Left lung (tissue), 10 donors: ENCODE results near the gene SERPINA9. TPM values are rescaled to one million over a fixed set of nuclear protein-coding genes. Genes with fewer than 3 reads are reported as not detected.
"Not testable (repeated sequence)": the region's sequence is repeated elsewhere in the genome, so short reads cannot be mapped to it uniquely, and the experiment has no call there.

ENCODE experiments used
- ATAC-seq: fragments of 200-7000 bp; cut with Tn5 transposase; one replicate; pipeline ENCODE4 v1.9.1; 2020; ENCODE audit warnings: moderate library complexity
- DNase-seq, 4 donors: peaks; one replicate each; pipeline ENCODE4 v3.0.0-alpha.2; 2013 to 2020
- H3K27ac ChIP-seq, 2 donors: fragments of 200-600 bp; sonication (generic) in 1 of 2; one replicate each; pipeline versions ENCODE4 v1.5.0 to v1.8.0; 2020 to 2021
- H3K27me3 ChIP-seq, 2 donors: fragments of 200-600 bp; sonication (generic) in 1 of 2; one replicate each; pipeline versions ENCODE4 v1.5.0 to v1.8.0; 2020 to 2021
- H3K36me3 ChIP-seq, 2 donors: fragments of 200-600 bp; sonication (generic) in 1 of 2; one replicate each; pipeline versions ENCODE4 v1.5.0 to v1.8.0; 2020 to 2021
- H3K4me1 ChIP-seq, 2 donors: fragments of 200-600 bp; one replicate each; pipeline ENCODE4 v1.8.0; 2021
- H3K4me3 ChIP-seq, 2 donors: fragments of 200-600 bp; sonication (generic) in 1 of 2; one replicate each; pipeline versions ENCODE4 v1.5.0 to v1.8.0; 2020 to 2021; ENCODE audit warnings: mild to moderate bottlenecking in 1 of 2
- H3K9me3 ChIP-seq, 2 donors: fragments of 200-600 bp; sonication (generic) in 1 of 2; one replicate each; pipeline versions ENCODE4 v1.5.0 to v1.8.0; 2020 to 2021
- intact Hi-C, 2 donors: fragments of 100-400 bp; cut with DNase I; formaldehyde crosslinking; loops; one replicate each; pipeline versions ENCODE4 v1.11.2 to v1.14.2; 2022
- polyA plus RNA-seq, 6 donors: library from polyadenylated mRNA; unstranded; fragments of 120-200 nt; gene quantifications; one replicate each; pipeline ENCODE4 v1.2.1, GENCODE V29; 2013; ENCODE audit not compliant: insufficient read length in 6 of 6
- total RNA-seq, 2 donors: library from RNA; stranded (reverse); fragmentation: NEBNext Ultra II Directional; extraction: Animal tissue kit (Norgen Biotek cat#: 25700); gene quantifications; one replicate each; pipeline ENCODE4 v1.2.1, GENCODE V29; 2021
- TF ChIP-seq, protein P1 (sequence below), 2 donors: fragments of 200-600 bp; sonication (generic) in 1 of 2; IDR thresholded peaks; one replicate each; pipeline versions ENCODE4 v1.5.0 to v1.8.0; 2021; ENCODE audit warnings: antibody characterized with exemption in 2 of 2
- donor health status: DM: no; HTN: yes; CAD: no.
- donor health status: DM: no; HTN: no; CAD: no.

SERPINA9 gene
- total and polyA plus RNA-seq, 8 donors: not detected

DNA sequence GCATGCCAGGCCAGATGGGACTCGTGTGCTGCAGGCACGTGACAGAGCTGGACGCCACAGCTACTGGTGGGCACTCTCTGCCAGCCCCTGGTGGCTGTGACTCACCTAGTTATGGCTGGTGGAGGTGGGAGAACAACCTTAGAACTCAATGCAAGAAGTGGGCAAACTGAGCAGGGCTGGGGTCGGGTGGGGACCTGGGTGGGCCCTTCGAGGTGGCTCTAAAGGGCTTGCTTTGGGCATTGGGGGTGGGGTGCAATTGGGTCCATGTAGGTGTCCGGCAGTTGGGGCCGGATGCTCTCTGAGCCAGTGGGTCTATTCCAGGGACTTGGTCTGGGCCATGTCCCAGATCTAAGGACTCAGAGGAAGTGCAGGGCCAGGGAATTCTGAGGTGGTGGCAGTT lies 38.4 kb upstream of the SERPINA9 start:
- Histone ChIP-seq H3K9me3 (no peaks in the 10 kb centered on the region), H3K27ac (no peak overlapping the region), H3K4me1 (no peaks in the 10 kb centered on the region), H3K27me3 (peaks cover 0 to 8% of the 10 kb centered on the region in 2 donors), H3K36me3 (no peaks in the 10 kb centered on the region), H3K4me3 (no peak overlapping the region)
- intact Hi-C loops: no loop called here
- ATAC-seq (no peak), DNase-seq (no peak)
- TF ChIP-seq, protein P1, sequence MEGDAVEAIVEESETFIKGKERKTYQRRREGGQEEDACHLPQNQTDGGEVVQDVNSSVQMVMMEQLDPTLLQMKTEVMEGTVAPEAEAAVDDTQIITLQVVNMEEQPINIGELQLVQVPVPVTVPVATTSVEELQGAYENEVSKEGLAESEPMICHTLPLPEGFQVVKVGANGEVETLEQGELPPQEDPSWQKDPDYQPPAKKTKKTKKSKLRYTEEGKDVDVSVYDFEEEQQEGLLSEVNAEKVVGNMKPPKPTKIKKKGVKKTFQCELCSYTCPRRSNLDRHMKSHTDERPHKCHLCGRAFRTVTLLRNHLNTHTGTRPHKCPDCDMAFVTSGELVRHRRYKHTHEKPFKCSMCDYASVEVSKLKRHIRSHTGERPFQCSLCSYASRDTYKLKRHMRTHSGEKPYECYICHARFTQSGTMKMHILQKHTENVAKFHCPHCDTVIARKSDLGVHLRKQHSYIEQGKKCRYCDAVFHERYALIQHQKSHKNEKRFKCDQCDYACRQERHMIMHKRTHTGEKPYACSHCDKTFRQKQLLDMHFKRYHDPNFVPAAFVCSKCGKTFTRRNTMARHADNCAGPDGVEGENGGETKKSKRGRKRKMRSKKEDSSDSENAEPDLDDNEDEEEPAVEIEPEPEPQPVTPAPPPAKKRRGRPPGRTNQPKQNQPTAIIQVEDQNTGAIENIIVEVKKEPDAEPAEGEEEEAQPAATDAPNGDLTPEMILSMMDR (IDR thresholded peaks at IDR 0.05): no peak

DNA sequence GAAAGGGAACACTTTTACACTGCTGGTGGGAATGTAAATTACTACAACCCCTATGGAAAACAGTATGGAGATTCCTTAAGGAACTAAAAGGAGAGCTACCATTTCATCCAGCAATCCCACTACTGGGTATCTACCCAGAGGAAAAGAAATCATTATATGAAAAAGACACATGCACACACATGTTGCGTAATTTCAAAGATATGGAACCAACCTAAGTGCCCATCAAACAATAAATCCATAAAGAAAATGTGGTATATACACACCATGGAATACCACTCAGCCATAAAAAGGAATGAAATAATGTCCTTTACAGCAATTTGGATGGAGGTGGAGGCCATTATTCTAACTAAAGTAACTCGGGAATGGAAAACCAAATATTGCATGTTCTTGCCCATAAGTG lies 34.5 kb upstream of the SERPINA9 start:
- H3K4me3 ChIP-seq, H3K4me1 ChIP-seq, intact Hi-C loops, H3K36me3 ChIP-seq, DNase-seq, H3K27ac ChIP-seq, ATAC-seq, H3K27me3 ChIP-seq, H3K9me3 ChIP-seq: not testable (repeated sequence)

DNA sequence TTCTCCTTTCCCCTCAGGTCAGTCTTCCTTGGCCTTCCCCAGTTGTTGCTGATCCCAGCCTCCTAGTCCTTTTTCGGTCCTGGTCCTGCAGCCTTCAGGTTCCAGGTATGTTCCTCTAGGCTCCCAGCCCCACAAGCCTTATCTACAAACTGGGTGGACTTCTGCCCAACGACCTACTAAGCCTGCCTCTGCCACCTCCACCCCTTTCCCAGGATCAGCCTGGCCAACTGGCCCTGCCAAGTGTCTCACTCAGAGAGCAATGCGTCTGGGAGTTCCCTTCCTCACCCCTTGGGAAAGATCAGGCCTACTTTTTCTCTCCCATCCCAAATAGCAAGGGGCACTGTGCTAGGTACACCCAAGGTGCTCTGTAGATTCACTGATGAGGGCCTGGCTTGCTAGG lies 33.4 kb upstream of the SERPINA9 start, which contains the start of gene SERPINA12:
SERPINA12 (minus strand) TSS at position 114 of the 400 bp plus-strand sequence. CDS start 11,072 bp downstream, outside the sequence.
- intact Hi-C loops: no loop called here

DNA sequence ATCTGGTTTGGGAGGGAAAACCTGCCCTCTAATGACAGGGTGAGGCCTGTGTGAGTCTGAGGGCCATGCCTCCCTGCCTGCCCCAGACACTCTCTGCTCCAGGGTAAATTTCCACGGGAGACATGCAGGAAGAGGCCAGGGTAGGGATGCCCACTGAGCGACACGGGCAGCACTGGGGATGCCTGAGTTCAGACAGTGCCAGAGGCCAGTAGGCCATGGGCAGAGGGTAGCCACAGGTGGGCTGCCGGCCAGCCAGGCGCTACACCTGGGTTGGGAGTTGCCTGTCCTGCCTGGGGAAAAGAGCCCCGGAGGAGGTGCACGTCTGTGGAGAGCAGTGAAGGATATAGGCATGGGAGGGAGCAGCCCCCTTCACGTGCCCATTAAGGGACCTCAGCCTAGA lies 29.6 kb upstream of the SERPINA9 start:
- intact Hi-C loops: no loop called here
- ATAC-seq: no peak
- Histone ChIP-seq H3K9me3 (no peaks in the 10 kb centered on the region), H3K27me3 (peaks cover 0 to 9% of the 10 kb centered on the region in 2 donors), H3K27ac (no peak overlapping the region), H3K4me1 (no peaks in the 10 kb centered on the region), H3K36me3 (no peaks in the 10 kb centered on the region), H3K4me3 (no peak overlapping the region)
- no peak for DNase-seq
- TF ChIP-seq, protein P1 (IDR thresholded peaks at IDR 0.05): no peak

More for the DNA sequence above, 33.4 kb upstream of the SERPINA9 start, which contains the start of gene SERPINA12:
- TF ChIP-seq, protein P1 (IDR thresholded peaks at IDR 0.05): no peak
- H3K27me3 ChIP-seq: peaks cover 0 to 7% of the 10 kb centered on the region in 2 donors
- no peak within 1 kb of the TSS for H3K27ac ChIP-seq
- H3K9me3 ChIP-seq: no peaks in the 10 kb centered on the region
- DNase-seq (no peak), ATAC-seq (no peak)
- no peak within 1 kb of the TSS for H3K4me3 ChIP-seq
- no peaks in the 10 kb centered on the region for H3K4me1 ChIP-seq
- no peaks in the 10 kb centered on the region for H3K36me3 ChIP-seq

DNA sequence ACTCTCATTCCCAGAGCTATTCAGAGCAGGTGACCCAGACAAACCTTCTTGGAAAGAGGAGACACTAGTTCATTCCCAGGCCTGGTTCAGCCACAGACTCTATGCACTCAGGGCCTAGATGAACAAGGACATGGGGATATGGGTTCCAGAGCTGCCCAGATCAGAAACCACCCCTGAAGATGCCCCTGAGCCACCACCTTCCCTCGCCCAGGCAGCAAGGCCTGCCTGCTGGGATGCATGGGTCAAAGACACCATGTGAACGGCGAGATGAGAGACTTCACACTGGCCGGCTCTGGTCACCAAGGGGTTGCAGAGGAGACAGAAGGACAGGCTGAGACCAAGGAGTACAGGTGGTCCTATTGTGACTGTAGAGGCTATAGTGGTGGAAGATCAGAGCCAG lies 29.2 kb upstream of the SERPINA9 start:
- no peak for ATAC-seq
- peaks cover 0 to 13% of the 10 kb centered on the region in 2 donors for H3K27me3 ChIP-seq
- intact Hi-C loops: no loop called here

More for the DNA sequence above, 29.2 kb upstream of the SERPINA9 start:
- Histone ChIP-seq H3K4me3 (no peak overlapping the region), H3K9me3 (no peaks in the 10 kb centered on the region), H3K36me3 (no peaks in the 10 kb centered on the region), H3K27ac (no peak overlapping the region), H3K4me1 (no peaks in the 10 kb centered on the region)
- no peak for DNase-seq
- TF ChIP-seq, protein P1 (IDR thresholded peaks at IDR 0.05): no peak
